SU-DHL-6 (cell line): ENCODE data around the gene NEU2.
"Not testable (repeated sequence)": the region's sequence is repeated elsewhere in the genome, so short reads cannot be mapped to it uniquely, and the experiment has no call there.

Source experiments
- H2AFZ ChIP-seq: fragments of 200-600 bp; sonication (generic); 2 replicates; pipeline ENCODE4 v1.6.1; 2014; ENCODE audit warnings: low read depth, mild to moderate bottlenecking, moderate library complexity, mixed read lengths, antibody characterized with exemption, low read length; ENCODE audit not compliant: severe bottlenecking
- H3F3A ChIP-seq: fragments of 200-600 bp; shearing (Covaris generic); 2 replicates; pipeline ENCODE4 v1.6.0; 2016; ENCODE audit warnings: antibody characterized with exemption, mild to moderate bottlenecking; ENCODE audit not compliant: insufficient read depth
- H3K27ac ChIP-seq: fragments of 200-600 bp; sonication (generic); 2 replicates; pipeline ENCODE4 v1.5.1; 2016; ENCODE audit warnings: low read depth, mild to moderate bottlenecking, low read length, moderate library complexity, mixed read lengths
- H3K27me3 ChIP-seq: fragments of 200-600 bp; sonication (generic), shearing (Covaris generic); 2 replicates; pipeline ENCODE4 v1.6.0; 2014; ENCODE audit warnings: mild to moderate bottlenecking, low read length
- H3K36me3 ChIP-seq: fragments of 200-600 bp; sonication (generic); 2 replicates; pipeline ENCODE4 v1.6.1; 2014; ENCODE audit warnings: mild to moderate bottlenecking, low read length, mixed read lengths
- H3K4me2 ChIP-seq: fragments of 300-600, 200-600 bp; shearing (Covaris generic), sonication (generic); 2 replicates; pipeline ENCODE4 v1.6.0; 2014; ENCODE audit warnings: low read length, low read depth, mild to moderate bottlenecking; ENCODE audit not compliant: poor library complexity, severe bottlenecking
- H3K4me3 ChIP-seq: fragments of 200-600 bp; sonication (generic); 2 replicates; pipeline ENCODE4 v1.5.1; 2014; ENCODE audit warnings: antibody characterized with exemption, low read length, mild to moderate bottlenecking, mixed read lengths; ENCODE audit not compliant: insufficient read depth, poor library complexity, severe bottlenecking
- H3K79me2 ChIP-seq: fragments of 200-600 bp; sonication (generic); 2 replicates; pipeline ENCODE4 v1.6.1; 2014; ENCODE audit warnings: mild to moderate bottlenecking, low read length, moderate library complexity; ENCODE audit not compliant: insufficient read depth
- H3K9ac ChIP-seq: fragments of 200-600 bp; sonication (generic); 2 replicates; pipeline ENCODE4 v1.7.0; 2014; ENCODE audit warnings: mild to moderate bottlenecking, low read length
- H3K9me2 ChIP-seq: fragments of 200-600 bp; sonication (generic); replicated peaks from 2 replicates; pipeline ENCODE4 v1.6.1; 2014; ENCODE audit warnings: low read length; ENCODE audit not compliant: insufficient read depth
- H3K9me3 ChIP-seq: fragments of 200-600 bp; sonication (generic); 2 replicates; pipeline ENCODE4 v1.6.1; 2014; ENCODE audit warnings: low read length, mixed read lengths; ENCODE audit not compliant: insufficient read depth
- H4K20me1 ChIP-seq: fragments of 200-600 bp; sonication (generic); 2 replicates; pipeline ENCODE4 v1.6.1; 2014; ENCODE audit warnings: low read depth, mild to moderate bottlenecking, antibody characterized with exemption, low read length, moderate library complexity, mixed read lengths
- CTCF ChIP-seq: fragments of 200-600 bp; sonication (generic); IDR thresholded peaks from one replicate; pipeline ENCODE4 v1.5.1; 2017; ENCODE audit warnings: antibody characterized with exemption, mild to moderate bottlenecking, low read length, moderate library complexity; ENCODE audit not compliant: insufficient read depth, poor library complexity, severe bottlenecking
- EZH2phosphoT487 ChIP-seq: fragments of 200-600 bp; sonication (generic), shearing (Covaris generic); conservative IDR thresholded peaks from 2 replicates; pipeline ENCODE4 v1.6.1; 2018; ENCODE audit warnings: mild to moderate bottlenecking, antibody characterized with exemption, low read length, moderate library complexity, mixed read lengths

The NEU2 gene

GRCh38 chr2:233049194-233049761 lies 16.8 kb downstream of the NEU2 start:
- Histone ChIP-seq H4K20me1 (no peaks in the 10 kb centered on the region), H3K9me2 (no peaks in the 10 kb centered on the region), H3F3A (no peaks in the 10 kb centered on the region), H3K4me3 (no peak overlapping the region), H2AFZ (no peak overlapping the region), H3K36me3 (no peaks in the 10 kb centered on the region), H3K9ac (no peak overlapping the region), H3K27me3 (no peaks in the 10 kb centered on the region), H3K4me2 (no peak overlapping the region), H3K79me2 (no peaks in the 10 kb centered on the region), H3K27ac (no peak overlapping the region), H3K9me3 (no peaks in the 10 kb centered on the region)
- TF ChIP-seq CTCF = no peak
- no peak for TF ChIP-seq EZH2phosphoT487

- H3K79me2 ChIP-seq = no peaks in the 10 kb centered on the region
- H2AFZ ChIP-seq = no peak overlapping the region
- H3K4me3 ChIP-seq = no peak overlapping the region
- H3K9me3 ChIP-seq = no peaks in the 10 kb centered on the region
- H3F3A ChIP-seq = no peaks in the 10 kb centered on the region
- H3K9me2 ChIP-seq = no peaks in the 10 kb centered on the region
- no peaks in the 10 kb centered on the region for H3K36me3 ChIP-seq
- TF ChIP-seq CTCF = no peak
- H3K27ac ChIP-seq = no peak overlapping the region
- no peak overlapping the region for H3K9ac ChIP-seq
- H3K4me2 ChIP-seq = no peak overlapping the region
- H3K27me3 ChIP-seq = no peaks in the 10 kb centered on the region
- H4K20me1 ChIP-seq = no peaks in the 10 kb centered on the region
These were observed 19.0 kb downstream of the NEU2 start for GRCh38 chr2:233051241-233052149.

GRCh38 chr2:233052517-233052916 lies 20.0 kb downstream of the NEU2 start:
- H4K20me1 ChIP-seq, H3F3A ChIP-seq, H3K27ac ChIP-seq, H3K9me2 ChIP-seq, H3K4me2 ChIP-seq, H3K9me3 ChIP-seq, H3K9ac ChIP-seq, H2AFZ ChIP-seq, H3K79me2 ChIP-seq, H3K27me3 ChIP-seq, H3K36me3 ChIP-seq, H3K4me3 ChIP-seq: not testable (repeated sequence)
